Panc1 (cell line): ENCODE measurements around the gene CYGB.

Source experiments
- POLR2AphosphoS5 ChIP-seq: IDR thresholded peaks from 2 replicates; pipeline ENCODE4 v1.6.1; 2012; ENCODE audit warnings: mild to moderate bottlenecking, low read depth, low read length, moderate library complexity
- SIN3A ChIP-seq: IDR thresholded peaks from 2 replicates; pipeline ENCODE4 v1.6.1; 2012; ENCODE audit warnings: low read depth, mild to moderate bottlenecking, low read length, moderate library complexity, borderline replicate concordance; ENCODE audit not compliant: insufficient read depth
- TCF7L2 ChIP-seq: IDR thresholded peaks from 2 replicates; pipeline ENCODE4 v1.6.1; 2011; ENCODE audit warnings: mild to moderate bottlenecking, low read depth, low read length, inconsistent platforms
- TF ChIP-seq, protein P1 (sequence below): fragments of 450-650 bp; IDR thresholded peaks from 2 replicates; pipeline ENCODE4 v1.5.1; 2017; ENCODE audit warnings: mild to moderate bottlenecking
- TF ChIP-seq, protein P2 (sequence below), 2 experiments: IDR thresholded peaks; 2 replicates each; pipeline ENCODE4 v1.6.1; 2011 to 2012; ENCODE audit warnings: low read depth in 2 of 2, control low read depth in 1 of 2, low read length in 1 of 2, mild to moderate bottlenecking in 1 of 2, moderate library complexity in 1 of 2; ENCODE audit not compliant: insufficient read depth in 1 of 2

DNA sequence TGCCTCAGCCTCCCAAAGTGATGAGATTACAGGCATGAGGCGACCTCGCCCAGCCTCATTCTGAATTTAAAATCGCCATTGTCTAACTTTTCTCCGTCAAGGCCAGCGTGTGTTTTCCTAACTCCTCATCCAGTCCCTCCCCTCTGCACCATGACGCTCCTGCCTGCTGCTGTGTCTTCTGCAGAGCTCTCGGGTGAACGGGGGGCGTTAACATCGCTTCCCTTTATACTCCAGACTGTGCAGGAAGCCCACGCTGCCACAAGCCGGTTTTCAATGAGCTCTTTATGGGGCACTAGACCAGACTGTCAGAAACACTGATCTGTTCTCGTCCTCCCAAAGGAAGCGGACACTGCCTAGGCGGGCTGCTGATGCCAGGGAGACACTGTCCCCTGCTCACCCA, 56.9 kb downstream of the CYGB start:
- TF ChIP-seq, protein P1, sequence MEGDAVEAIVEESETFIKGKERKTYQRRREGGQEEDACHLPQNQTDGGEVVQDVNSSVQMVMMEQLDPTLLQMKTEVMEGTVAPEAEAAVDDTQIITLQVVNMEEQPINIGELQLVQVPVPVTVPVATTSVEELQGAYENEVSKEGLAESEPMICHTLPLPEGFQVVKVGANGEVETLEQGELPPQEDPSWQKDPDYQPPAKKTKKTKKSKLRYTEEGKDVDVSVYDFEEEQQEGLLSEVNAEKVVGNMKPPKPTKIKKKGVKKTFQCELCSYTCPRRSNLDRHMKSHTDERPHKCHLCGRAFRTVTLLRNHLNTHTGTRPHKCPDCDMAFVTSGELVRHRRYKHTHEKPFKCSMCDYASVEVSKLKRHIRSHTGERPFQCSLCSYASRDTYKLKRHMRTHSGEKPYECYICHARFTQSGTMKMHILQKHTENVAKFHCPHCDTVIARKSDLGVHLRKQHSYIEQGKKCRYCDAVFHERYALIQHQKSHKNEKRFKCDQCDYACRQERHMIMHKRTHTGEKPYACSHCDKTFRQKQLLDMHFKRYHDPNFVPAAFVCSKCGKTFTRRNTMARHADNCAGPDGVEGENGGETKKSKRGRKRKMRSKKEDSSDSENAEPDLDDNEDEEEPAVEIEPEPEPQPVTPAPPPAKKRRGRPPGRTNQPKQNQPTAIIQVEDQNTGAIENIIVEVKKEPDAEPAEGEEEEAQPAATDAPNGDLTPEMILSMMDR: no peak
- TF ChIP-seq, protein P2, sequence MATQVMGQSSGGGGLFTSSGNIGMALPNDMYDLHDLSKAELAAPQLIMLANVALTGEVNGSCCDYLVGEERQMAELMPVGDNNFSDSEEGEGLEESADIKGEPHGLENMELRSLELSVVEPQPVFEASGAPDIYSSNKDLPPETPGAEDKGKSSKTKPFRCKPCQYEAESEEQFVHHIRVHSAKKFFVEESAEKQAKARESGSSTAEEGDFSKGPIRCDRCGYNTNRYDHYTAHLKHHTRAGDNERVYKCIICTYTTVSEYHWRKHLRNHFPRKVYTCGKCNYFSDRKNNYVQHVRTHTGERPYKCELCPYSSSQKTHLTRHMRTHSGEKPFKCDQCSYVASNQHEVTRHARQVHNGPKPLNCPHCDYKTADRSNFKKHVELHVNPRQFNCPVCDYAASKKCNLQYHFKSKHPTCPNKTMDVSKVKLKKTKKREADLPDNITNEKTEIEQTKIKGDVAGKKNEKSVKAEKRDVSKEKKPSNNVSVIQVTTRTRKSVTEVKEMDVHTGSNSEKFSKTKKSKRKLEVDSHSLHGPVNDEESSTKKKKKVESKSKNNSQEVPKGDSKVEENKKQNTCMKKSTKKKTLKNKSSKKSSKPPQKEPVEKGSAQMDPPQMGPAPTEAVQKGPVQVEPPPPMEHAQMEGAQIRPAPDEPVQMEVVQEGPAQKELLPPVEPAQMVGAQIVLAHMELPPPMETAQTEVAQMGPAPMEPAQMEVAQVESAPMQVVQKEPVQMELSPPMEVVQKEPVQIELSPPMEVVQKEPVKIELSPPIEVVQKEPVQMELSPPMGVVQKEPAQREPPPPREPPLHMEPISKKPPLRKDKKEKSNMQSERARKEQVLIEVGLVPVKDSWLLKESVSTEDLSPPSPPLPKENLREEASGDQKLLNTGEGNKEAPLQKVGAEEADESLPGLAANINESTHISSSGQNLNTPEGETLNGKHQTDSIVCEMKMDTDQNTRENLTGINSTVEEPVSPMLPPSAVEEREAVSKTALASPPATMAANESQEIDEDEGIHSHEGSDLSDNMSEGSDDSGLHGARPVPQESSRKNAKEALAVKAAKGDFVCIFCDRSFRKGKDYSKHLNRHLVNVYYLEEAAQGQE (IDR thresholded peaks at IDR 0.05; ENCODE audit: insufficient read depth in 1 of 2, low read depth in 2 of 2, low read length in 1 of 2): no peak
- TF ChIP-seq POLR2AphosphoS5: no peak
- no peak for TF ChIP-seq SIN3A
- no peak for TF ChIP-seq TCF7L2
